GM23338 (cell line): Measurements from ENCODE around the gene MAGEA4. TPM values are rescaled to one million over a fixed set of nuclear protein-coding genes. Genes with fewer than 3 reads are reported as not detected.

Experiments
- ATAC-seq: fragments of 200-7000 bp; cut with Tn5 transposase; 3 replicates; pipeline ENCODE4 v1.9.1; 2020
- DNase-seq: peaks from one replicate; pipeline ENCODE4 v3.0.0-alpha.2; 2015; ENCODE audit warnings: low spot score
- H2AFZ ChIP-seq: fragments of 200-600 bp; sonication (generic); 2 replicates; pipeline ENCODE4 v1.8.0; 2016; ENCODE audit warnings: antibody characterized with exemption, mild to moderate bottlenecking, moderate library complexity
- H3F3A ChIP-seq: fragments of 200-600 bp; sonication (generic); replicated peaks from 2 replicates; pipeline ENCODE4 v1.8.0; 2017; ENCODE audit warnings: antibody characterized with exemption, mixed run types, low read depth
- H3K27ac ChIP-seq: fragments of 200-600 bp; sonication (generic); 2 replicates; pipeline ENCODE4 v1.6.1; 2016; ENCODE audit warnings: low read depth
- H3K27me3 ChIP-seq: fragments of 200-600 bp; sonication (generic); 2 replicates; pipeline ENCODE4 v1.8.0; 2016; ENCODE audit warnings: mild to moderate bottlenecking, mixed run types, moderate library complexity; ENCODE audit not compliant: insufficient read depth
- H3K36me3 ChIP-seq: fragments of 200-600 bp; sonication (generic); 2 replicates; pipeline ENCODE4 v1.8.0; 2016; ENCODE audit warnings: mild to moderate bottlenecking; ENCODE audit not compliant: insufficient read depth
- H3K4me1 ChIP-seq: fragments of 200-600 bp; sonication (generic); 2 replicates; pipeline ENCODE4 v1.8.0; 2016; ENCODE audit warnings: mild to moderate bottlenecking, moderate library complexity; ENCODE audit not compliant: insufficient read depth
- H3K4me2 ChIP-seq: fragments of 200-600 bp; sonication (generic); 2 replicates; pipeline ENCODE4 v1.7.1; 2017; ENCODE audit warnings: mixed run types
- H3K4me3 ChIP-seq: fragments of 200-600 bp; sonication (generic); 2 replicates; pipeline ENCODE4 v1.6.1; 2016; ENCODE audit warnings: mixed run types
- H3K79me2 ChIP-seq: fragments of 200-600 bp; sonication (generic); replicated peaks from 2 replicates; pipeline ENCODE4 v1.8.0; 2017; ENCODE audit warnings: mild to moderate bottlenecking; ENCODE audit not compliant: insufficient read depth
- H3K9me2 ChIP-seq: fragments of 200-600 bp; sonication (generic); 2 replicates; pipeline ENCODE4 v1.8.0; 2017; ENCODE audit not compliant: insufficient read depth
- H4K20me1 ChIP-seq: fragments of 200-600 bp; sonication (generic); replicated peaks from 2 replicates; pipeline ENCODE4 v1.8.0; 2017; ENCODE audit warnings: mild to moderate bottlenecking; ENCODE audit not compliant: insufficient read depth
- H3K27ac Mint-ChIP-seq: 2 replicates; pipeline ENCODE4 v1.8.0; 2020; ENCODE audit warnings: inconsistent platforms, mild to moderate bottlenecking, moderate library complexity, mixed read lengths
- H3K27me3 Mint-ChIP-seq: 3 replicates; pipeline ENCODE4 v1.8.0; 2022; ENCODE audit warnings: low read depth, mild to moderate bottlenecking, moderate library complexity, mixed read lengths, inconsistent platforms; ENCODE audit not compliant: insufficient read depth, poor library complexity
- H3K36me3 Mint-ChIP-seq: 3 replicates; pipeline ENCODE4 v1.8.0; 2021; ENCODE audit warnings: low read depth, mild to moderate bottlenecking, inconsistent platforms, moderate library complexity, mixed read lengths
- H3K4me1 Mint-ChIP-seq: 3 replicates; pipeline ENCODE4 v1.8.0; 2020; ENCODE audit warnings: mild to moderate bottlenecking, inconsistent platforms, mixed read lengths
- H3K4me3 Mint-ChIP-seq: 3 replicates; pipeline ENCODE4 v1.8.0; 2021; ENCODE audit warnings: moderate library complexity, mild to moderate bottlenecking, inconsistent platforms, mixed read lengths
- H3K9me3 Mint-ChIP-seq: 3 replicates; pipeline ENCODE4 v1.8.0; 2020; ENCODE audit warnings: moderate library complexity, mild to moderate bottlenecking, inconsistent platforms, mixed read lengths
- EZH2 ChIP-seq: fragments of 200-600 bp; sonication (generic); IDR thresholded peaks from one replicate; pipeline ENCODE4 v1.8.0; 2017; ENCODE audit warnings: antibody characterized with exemption, mild to moderate bottlenecking, low read depth; ENCODE audit not compliant: unreplicated experiment
- EZH2phosphoT487 ChIP-seq: fragments of 200-600 bp; sonication (generic); IDR thresholded peaks from one replicate; pipeline ENCODE4 v1.8.1; 2018; ENCODE audit warnings: antibody characterized with exemption; ENCODE audit not compliant: unreplicated experiment
- NANOG ChIP-seq: IDR thresholded peaks from 2 replicates; pipeline ENCODE4 v1.6.1; 2016; ENCODE audit warnings: antibody characterized with exemption, borderline replicate concordance
- POLR2AphosphoS5 ChIP-seq: IDR thresholded peaks from 2 replicates; pipeline ENCODE4 v1.6.1; 2016; ENCODE audit warnings: antibody characterized with exemption, low read depth
- REST ChIP-seq: IDR thresholded peaks from one replicate; pipeline ENCODE4 v1.6.1; 2018; ENCODE audit warnings: antibody characterized with exemption; ENCODE audit not compliant: unreplicated experiment
- STAT1 ChIP-seq: IDR thresholded peaks from one replicate; pipeline ENCODE4 v1.6.1; 2016; ENCODE audit warnings: antibody characterized with exemption; ENCODE audit not compliant: unreplicated experiment
- ZNF114 ChIP-seq: fragments of 250-450 bp; sonication (Bioruptor Pico); IDR thresholded peaks from 2 replicates; pipeline ENCODE4 v1.5.0; 2020; ENCODE audit warnings: mild to moderate bottlenecking, moderate library complexity
- ZNF462 ChIP-seq: fragments of 250-450 bp; sonication (Bioruptor Pico); IDR thresholded peaks from 2 replicates; pipeline ENCODE4 v1.5.0; 2020; ENCODE audit warnings: mild to moderate bottlenecking, moderate library complexity
- polyA plus RNA-seq: library from polyadenylated mRNA; unstranded; fragments of >200 nt; fragmentation: Nextera tagmentation; extraction: Ambion mirVana; gene quantifications from 2 replicates; pipeline ENCODE4 v1.2.1, GENCODE V29; 2016
- total RNA-seq: library from RNA; depleted of rRNA; stranded (reverse); fragments of >200 nt; shearing (Covaris generic); gene quantifications from 2 replicates; pipeline ENCODE4 v1.2.3, GENCODE V29; 2014

MAGEA4 gene
- total and polyA plus RNA-seq, 2 experiments from 2014 or later, result 0.73 to 2.8 TPM

DNA sequence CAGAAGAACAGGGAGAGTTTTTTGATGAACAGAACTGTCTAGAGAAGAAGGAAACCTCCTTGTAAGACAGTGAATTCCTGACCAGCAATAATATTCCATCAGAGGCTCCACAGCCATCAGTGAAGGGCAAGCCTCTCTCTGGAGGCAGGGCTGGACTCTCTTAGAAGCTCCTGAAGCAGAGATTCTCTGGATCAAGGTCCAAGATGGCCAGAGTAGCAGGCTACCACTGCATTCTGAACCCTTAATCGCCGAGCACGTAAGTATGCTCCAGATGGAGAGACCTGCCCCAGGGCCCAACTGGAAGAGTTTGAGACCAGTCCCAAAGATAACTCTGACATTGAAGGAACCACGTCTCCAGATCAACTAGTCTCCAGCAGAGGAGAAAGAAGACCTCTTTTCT lies 45.4 kb downstream of the MAGEA4 start (continued):
- TF ChIP-seq REST (no peak), POLR2AphosphoS5 (no peak), ZNF114 (CRISPR knock-in tag) (no peak), EZH2 (no peak)

GRCh38 chrX:151962034-151962433 lies 49.3 kb downstream of the MAGEA4 start:
- Histone ChIP-seq H3F3A (no peaks in the 10 kb centered on the region), H3K4me1 (no peaks in the 10 kb centered on the region), H3K4me2 (no peak overlapping the region), H3K27me3 (no peaks in the 10 kb centered on the region), H2AFZ (no peak overlapping the region), H3K27ac (no peak overlapping the region), H3K4me3 (no peak overlapping the region), H3K79me2 (no peaks in the 10 kb centered on the region), H3K36me3 (no peaks in the 10 kb centered on the region), H4K20me1 (no peaks in the 10 kb centered on the region), H3K9me2 (no peaks in the 10 kb centered on the region)
- Mint-ChIP-seq H3K4me3 (no peak overlapping the region), H3K36me3 (peaks cover 23% of the 10 kb centered on the region), H3K27me3 (peaks cover 2% of the 10 kb centered on the region), H3K9me3 (peaks cover 3% of the 10 kb centered on the region; the same call in 2 of the 3 replicates), H3K27ac (no peak overlapping the region), H3K4me1 (no peaks in the 10 kb centered on the region)
- TF ChIP-seq ZNF114 (CRISPR knock-in tag), result no peak
- no peak for TF ChIP-seq STAT1
- TF ChIP-seq NANOG, result no peak
- TF ChIP-seq EZH2phosphoT487, result no peak
- TF ChIP-seq ZNF462 (CRISPR knock-in tag), result no peak
- no peak for ATAC-seq
- no peak for DNase-seq
